Endothelial cell (in vitro differentiated cells): ENCODE measurements around the gene AMER2. TPM values are rescaled to one million over a fixed set of nuclear protein-coding genes. Genes with fewer than 3 reads are reported as not detected.

ENCODE experiments used
- DNase-seq: peaks from one replicate; pipeline ENCODE4 v3.0.0; 2021; ENCODE audit warnings: low spot score
- H3K27ac Mint-ChIP-seq: one replicate; pipeline ENCODE4 v1.8.0; 2021; ENCODE audit warnings: mixed read lengths, inconsistent platforms; ENCODE audit not compliant: unreplicated experiment
- H3K27me3 Mint-ChIP-seq: one replicate; pipeline ENCODE4 v1.8.0; 2021; ENCODE audit warnings: mild to moderate bottlenecking, moderate library complexity, mixed read lengths, inconsistent platforms; ENCODE audit not compliant: unreplicated experiment
- H3K36me3 Mint-ChIP-seq: one replicate; pipeline ENCODE4 v1.8.0; 2021; ENCODE audit warnings: mild to moderate bottlenecking, low read depth, mixed read lengths, inconsistent platforms; ENCODE audit not compliant: unreplicated experiment
- H3K4me1 Mint-ChIP-seq: one replicate; pipeline ENCODE4 v1.8.0; 2021; ENCODE audit warnings: mild to moderate bottlenecking, mixed read lengths, inconsistent platforms; ENCODE audit not compliant: unreplicated experiment
- H3K4me3 Mint-ChIP-seq: one replicate; pipeline ENCODE4 v1.8.0; 2021; ENCODE audit warnings: mild to moderate bottlenecking, mixed read lengths, inconsistent platforms; ENCODE audit not compliant: unreplicated experiment
- H3K9me3 Mint-ChIP-seq: one replicate; pipeline ENCODE4 v1.8.0; 2021; ENCODE audit warnings: mixed read lengths, inconsistent platforms; ENCODE audit not compliant: unreplicated experiment
- total RNA-seq: library from RNA; stranded (reverse); fragmentation: NEBNext Ultra II Directional; extraction: Animal tissue kit (Norgen Biotek cat#: 25700); gene quantifications from one replicate; pipeline ENCODE4 v1.2.1, GENCODE V29; 2021; ENCODE audit not compliant: unreplicated experiment
- TF ChIP-seq, protein P1 (sequence below): fragments of 200-600 bp; sonication (generic); IDR thresholded peaks from one replicate; pipeline ENCODE4 v1.5.0; 2021; ENCODE audit warnings: antibody characterized with exemption; ENCODE audit not compliant: unreplicated experiment

AMER2 gene
- total RNA-seq, 1 donor from 2014 or later = 1.5 TPM

DNA sequence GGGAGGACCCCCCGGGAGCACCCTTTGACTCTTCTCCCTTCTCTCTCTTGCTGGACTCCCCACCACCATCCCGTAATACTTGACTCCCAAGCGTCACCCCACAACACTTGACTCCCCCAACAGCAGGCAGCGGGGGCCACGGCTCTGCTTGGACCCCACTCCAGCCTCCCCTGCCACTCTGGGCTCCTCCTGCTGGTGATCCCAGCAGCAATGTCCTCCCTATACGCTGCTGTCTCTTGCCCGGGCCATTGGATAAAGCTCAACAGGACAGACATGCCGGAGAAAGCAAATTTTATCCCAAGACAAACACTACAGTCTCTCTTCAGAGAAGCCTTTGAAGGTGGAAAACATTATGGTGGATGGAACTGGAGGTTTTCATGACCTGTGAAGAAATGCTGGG is 20.4 kb upstream of the AMER2 start:
- Mint-ChIP-seq H3K4me3 (no peak overlapping the region), H3K9me3 (peaks cover 5% of the 10 kb centered on the region), H3K36me3 (no peaks in the 10 kb centered on the region), H3K27ac (no peak overlapping the region), H3K4me1 (peaks cover 4% of the 10 kb centered on the region), H3K27me3 (peaks cover 2% of the 10 kb centered on the region)
- DNase-seq = no peak
- TF ChIP-seq, protein P1, sequence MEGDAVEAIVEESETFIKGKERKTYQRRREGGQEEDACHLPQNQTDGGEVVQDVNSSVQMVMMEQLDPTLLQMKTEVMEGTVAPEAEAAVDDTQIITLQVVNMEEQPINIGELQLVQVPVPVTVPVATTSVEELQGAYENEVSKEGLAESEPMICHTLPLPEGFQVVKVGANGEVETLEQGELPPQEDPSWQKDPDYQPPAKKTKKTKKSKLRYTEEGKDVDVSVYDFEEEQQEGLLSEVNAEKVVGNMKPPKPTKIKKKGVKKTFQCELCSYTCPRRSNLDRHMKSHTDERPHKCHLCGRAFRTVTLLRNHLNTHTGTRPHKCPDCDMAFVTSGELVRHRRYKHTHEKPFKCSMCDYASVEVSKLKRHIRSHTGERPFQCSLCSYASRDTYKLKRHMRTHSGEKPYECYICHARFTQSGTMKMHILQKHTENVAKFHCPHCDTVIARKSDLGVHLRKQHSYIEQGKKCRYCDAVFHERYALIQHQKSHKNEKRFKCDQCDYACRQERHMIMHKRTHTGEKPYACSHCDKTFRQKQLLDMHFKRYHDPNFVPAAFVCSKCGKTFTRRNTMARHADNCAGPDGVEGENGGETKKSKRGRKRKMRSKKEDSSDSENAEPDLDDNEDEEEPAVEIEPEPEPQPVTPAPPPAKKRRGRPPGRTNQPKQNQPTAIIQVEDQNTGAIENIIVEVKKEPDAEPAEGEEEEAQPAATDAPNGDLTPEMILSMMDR = no peak

- Mint-ChIP-seq H3K4me1 (peaks cover 4% of the 10 kb centered on the region), H3K9me3 (peaks cover 5% of the 10 kb centered on the region), H3K27ac (no peak overlapping the region), H3K36me3 (no peaks in the 10 kb centered on the region), H3K4me3 (no peak overlapping the region), H3K27me3 (peaks cover 2% of the 10 kb centered on the region)
- no peak for DNase-seq
- TF ChIP-seq, protein P1 = no peak
Measured at GRCh38 chr13:25192052-25192451, 20.0 kb upstream of the AMER2 start.

DNA sequence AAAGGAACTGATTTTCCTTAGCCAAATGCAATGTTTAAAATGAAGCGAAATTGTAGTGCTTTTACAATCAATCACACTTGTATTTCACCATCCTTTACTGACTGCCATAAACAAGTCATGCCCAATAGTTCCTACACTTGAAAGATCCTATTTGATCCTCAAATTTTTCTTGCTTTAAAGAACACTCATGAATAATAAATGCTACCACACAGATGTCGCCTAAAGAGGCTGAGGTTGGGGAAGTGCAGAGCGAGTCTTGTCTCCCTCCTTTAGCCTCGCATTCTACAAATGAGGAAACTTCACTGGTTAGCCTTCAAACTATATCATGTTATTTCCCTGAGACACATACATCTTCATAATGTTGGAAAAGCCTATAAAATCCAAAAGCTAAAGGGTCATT is 18.7 kb upstream of the AMER2 start:
- Mint-ChIP-seq H3K4me1 (peaks cover 7% of the 10 kb centered on the region), H3K27ac (no peak overlapping the region), H3K27me3 (peaks cover 4% of the 10 kb centered on the region), H3K9me3 (no peaks in the 10 kb centered on the region), H3K4me3 (no peak overlapping the region), H3K36me3 (no peaks in the 10 kb centered on the region)
- no peak for DNase-seq
- TF ChIP-seq, protein P1 = no peak

- H3K27me3 Mint-ChIP-seq = peaks cover 4% of the 10 kb centered on the region
- TF ChIP-seq, protein P1 = no peak
- H3K9me3 Mint-ChIP-seq = no peaks in the 10 kb centered on the region
Measured at GRCh38 chr13:25190256-25190655, 18.2 kb upstream of the AMER2 start.

DNA sequence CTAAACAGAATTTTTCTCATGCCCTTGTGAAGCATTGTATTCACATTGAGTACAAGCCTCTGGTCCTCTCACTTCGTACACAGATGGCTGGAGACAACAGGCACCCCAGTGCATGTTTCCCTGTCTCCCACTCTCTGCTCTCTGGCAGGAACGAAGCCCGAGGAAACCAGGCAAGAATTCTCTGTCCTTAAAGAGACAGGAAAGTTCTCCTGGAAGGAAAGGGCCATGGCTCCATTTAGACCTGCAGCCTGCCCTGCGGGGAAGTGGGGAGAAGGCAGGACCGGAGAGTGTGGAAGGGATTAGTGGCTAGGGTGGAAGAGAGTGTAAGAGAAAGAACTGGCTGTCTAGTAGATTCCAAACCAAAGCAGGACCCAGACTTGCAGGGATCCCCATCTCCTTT is 15.5 kb upstream of the AMER2 start:
- Mint-ChIP-seq H3K27ac (no peak overlapping the region), H3K4me1 (peaks cover 9% of the 10 kb centered on the region), H3K9me3 (no peaks in the 10 kb centered on the region), H3K27me3 (peaks cover 4% of the 10 kb centered on the region), H3K4me3 (no peak overlapping the region), H3K36me3 (no peaks in the 10 kb centered on the region)
- TF ChIP-seq, protein P1 = no peak
- DNase-seq = no peak

More at GRCh38 chr13:25190256-25190655, 18.2 kb upstream of the AMER2 start:
- H3K4me3 Mint-ChIP-seq = no peak overlapping the region
- no peaks in the 10 kb centered on the region for H3K36me3 Mint-ChIP-seq
- H3K4me1 Mint-ChIP-seq = peaks cover 7% of the 10 kb centered on the region
- DNase-seq = no peak
- H3K27ac Mint-ChIP-seq = no peak overlapping the region
